Gastroesophageal sphincter (tissue), 3 donors: ENCODE measurements around the gene WDR73.
"Not testable (repeated sequence)": the region's sequence is repeated elsewhere in the genome, so short reads cannot be mapped to it uniquely, and the experiment has no call there.

ENCODE experiments used
- CTCF ChIP-seq, 4 experiments: fragments of 200-600 bp in 2 of 4; fragments of 450-650 bp in 2 of 4; sonication (generic) in 1 of 4; IDR thresholded peaks; one replicate each; pipeline ENCODE4 v1.5.1; 2017 to 2019; ENCODE audit warnings: antibody characterized with exemption in 4 of 4, mild to moderate bottlenecking in 2 of 4, moderate library complexity in 2 of 4
- EP300 ChIP-seq: sonication (generic); formaldehyde crosslinking; IDR thresholded peaks from one replicate; pipeline ENCODE4 v1.6.1; 2017; ENCODE audit warnings: antibody characterized with exemption, mild to moderate bottlenecking
- POLR2A ChIP-seq, 2 donors: fragments of 450-650 bp; IDR thresholded peaks; one replicate each; pipeline ENCODE4 v1.6.1; 2017; ENCODE audit warnings: antibody characterized with exemption in 2 of 2, mild to moderate bottlenecking in 2 of 2, moderate library complexity in 1 of 2

DNA sequence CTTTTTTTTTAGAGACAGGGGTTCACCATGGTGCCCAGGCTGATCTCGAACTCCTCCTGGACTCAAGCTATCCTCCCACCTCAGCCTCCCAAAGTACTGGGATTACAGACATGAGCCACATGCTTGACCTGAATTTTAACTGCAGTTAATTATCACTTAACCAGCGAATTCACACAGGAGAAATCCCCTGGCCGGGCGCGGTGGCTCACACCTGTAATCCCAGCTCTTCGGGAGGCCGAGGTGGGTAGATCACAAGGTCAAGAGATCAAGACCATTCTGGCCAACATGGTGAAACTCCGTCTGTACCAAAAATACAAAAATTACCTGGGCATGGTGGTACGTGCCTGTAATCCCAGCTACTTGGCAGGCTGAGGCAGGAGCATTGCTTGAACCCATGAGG lies 12.2 kb downstream of the WDR73 start:
- TF ChIP-seq POLR2A (IDR thresholded peaks at IDR 0.05); CTCF (IDR thresholded peaks at IDR 0.05); EP300: not testable (repeated sequence)
